Effector memory CD4-positive, alpha-beta T cell (primary cell): ENCODE measurements around the gene MTA1.

ENCODE experiments used
- DNase-seq, 3 donors: peaks; one replicate each; pipeline ENCODE4 v3.0.0-alpha.2; 2020
- H3K27ac ChIP-seq: 2 replicates; pipeline ENCODE4 v1.7.0; 2013; ENCODE audit warnings: mild to moderate bottlenecking, low read length, moderate library complexity; ENCODE audit not compliant: insufficient read depth, poor library complexity, severe bottlenecking
- H3K27me3 ChIP-seq: replicated peaks from 2 replicates; pipeline ENCODE4 v1.7.0; 2013; ENCODE audit warnings: mild to moderate bottlenecking, low read length; ENCODE audit not compliant: insufficient read depth, control insufficient read depth, poor library complexity, severe bottlenecking
- H3K36me3 ChIP-seq: 2 replicates; pipeline ENCODE4 v1.7.0; 2013; ENCODE audit warnings: mild to moderate bottlenecking, low read length, moderate library complexity; ENCODE audit not compliant: control insufficient read depth, insufficient read depth
- H3K4me1 ChIP-seq: 2 replicates; pipeline ENCODE4 v1.7.0; 2013; ENCODE audit warnings: low read length, mild to moderate bottlenecking; ENCODE audit not compliant: control insufficient read depth, insufficient read depth, poor library complexity, severe bottlenecking
- H3K4me3 ChIP-seq: 2 replicates; pipeline ENCODE4 v1.7.0; 2013; ENCODE audit warnings: low read length, low read depth, mild to moderate bottlenecking; ENCODE audit not compliant: insufficient read depth, poor library complexity, severe bottlenecking
- H3K9me3 ChIP-seq: 2 replicates; pipeline ENCODE4 v1.7.0; 2013; ENCODE audit warnings: mild to moderate bottlenecking, low read length, moderate library complexity; ENCODE audit not compliant: control insufficient read depth

MTA1 gene

DNA sequence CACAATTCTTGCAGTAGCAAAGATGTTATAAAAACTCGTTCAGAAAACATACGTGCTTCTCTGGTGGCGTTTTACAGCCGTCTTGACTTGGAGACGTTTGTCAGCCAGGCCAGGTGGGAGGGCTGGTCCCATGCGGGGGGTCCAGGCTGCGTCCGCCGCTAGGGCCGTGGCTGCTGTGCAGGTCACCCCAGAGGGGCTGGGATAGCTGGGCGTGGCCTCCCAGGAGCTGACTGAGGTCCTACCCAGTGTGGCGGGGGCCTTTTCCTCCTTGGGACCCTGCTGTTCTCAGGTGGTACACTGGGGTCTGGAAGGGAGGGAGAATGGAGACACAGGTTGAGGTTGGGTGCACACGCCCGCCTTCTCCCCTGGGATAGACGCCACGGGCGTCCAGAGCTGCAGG is 25.2 kb downstream of the MTA1 start:
- DNase-seq: no peak
- no peak overlapping the region for H3K4me3 ChIP-seq
- no peaks in the 10 kb centered on the region for H3K9me3 ChIP-seq

DNA sequence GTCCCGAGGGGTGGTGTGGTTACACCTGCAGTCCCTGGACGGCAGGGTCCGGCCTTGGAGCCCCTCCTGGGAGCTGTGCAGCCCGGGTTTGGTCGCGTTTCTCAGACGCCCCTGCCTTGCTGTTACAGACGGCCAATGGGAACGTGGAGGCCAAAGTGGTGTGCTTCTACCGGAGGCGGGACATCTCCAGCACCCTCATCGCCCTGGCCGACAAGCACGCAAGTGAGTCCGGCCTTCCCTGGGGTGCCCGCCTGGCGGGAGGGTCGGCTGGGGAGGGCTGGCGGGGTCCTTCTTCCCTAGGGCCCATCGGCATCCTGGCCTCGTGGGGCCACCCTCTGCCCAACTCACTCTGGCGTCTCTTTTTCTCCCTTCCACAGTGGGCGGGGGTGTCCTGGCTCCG is 25.7 kb downstream of the MTA1 start:
- no peak overlapping the region for H3K4me3 ChIP-seq
- no peaks in the 10 kb centered on the region for H3K4me1 ChIP-seq
- H3K9me3 ChIP-seq: no peaks in the 10 kb centered on the region
- no peak overlapping the region for H3K27ac ChIP-seq
- no peak for DNase-seq
- peaks cover 6% of the 10 kb centered on the region for H3K36me3 ChIP-seq
- no peaks in the 10 kb centered on the region for H3K27me3 ChIP-seq

More for the DNA sequence above, 25.2 kb downstream of the MTA1 start:
- H3K27ac ChIP-seq: no peak overlapping the region
- no peaks in the 10 kb centered on the region for H3K4me1 ChIP-seq
- no peaks in the 10 kb centered on the region for H3K27me3 ChIP-seq
- H3K36me3 ChIP-seq: peaks cover 3% of the 10 kb centered on the region

DNA sequence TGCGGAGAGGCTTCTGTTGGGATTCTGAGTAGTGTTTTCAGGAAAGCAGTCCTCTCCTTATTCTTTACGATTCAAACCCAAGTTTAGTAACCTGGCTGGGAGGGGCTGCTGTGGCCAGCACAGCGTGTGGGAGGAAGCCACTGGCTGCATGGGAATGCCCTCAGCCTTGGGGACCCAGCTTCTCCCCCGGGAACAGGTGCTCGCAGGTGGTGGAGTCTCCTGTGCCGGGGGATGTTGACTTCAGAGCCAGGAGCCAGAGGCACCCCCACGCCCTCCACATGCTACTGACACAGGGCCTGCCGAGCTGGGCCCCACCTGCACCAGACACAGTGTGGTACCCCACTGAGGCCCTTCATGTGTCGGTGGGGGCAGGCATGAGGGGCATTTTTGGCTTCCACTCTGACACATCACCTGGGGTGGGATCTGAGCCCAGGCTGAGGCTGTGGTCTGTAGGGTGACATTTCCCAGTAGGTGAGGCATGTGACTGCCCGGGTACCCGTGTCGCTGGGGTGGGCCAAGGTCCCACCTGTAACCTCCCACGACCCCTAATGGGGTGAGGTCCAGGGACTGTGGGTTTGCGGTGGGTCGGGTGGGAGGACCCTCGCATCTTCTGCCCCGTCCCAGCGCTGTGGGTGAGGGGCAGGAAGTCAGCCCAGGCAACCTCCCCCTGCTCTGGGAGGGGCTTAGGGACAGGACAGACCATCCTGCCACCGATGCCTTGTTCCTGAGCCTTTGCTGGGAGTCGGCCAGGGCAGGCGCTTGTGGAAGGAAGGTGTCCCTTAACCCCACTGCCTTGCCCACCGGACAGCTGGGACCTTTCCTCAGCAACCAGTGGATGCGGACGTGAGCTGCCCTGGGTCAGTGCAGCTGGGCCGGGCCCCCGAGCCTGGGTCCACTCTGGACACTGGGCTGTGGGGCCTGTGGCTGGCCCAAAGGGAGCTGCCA is 26.5 kb downstream of the MTA1 start:
- no peak for DNase-seq
- H3K9me3 ChIP-seq: no peaks in the 10 kb centered on the region
- peaks cover 15% of the 10 kb centered on the region for H3K36me3 ChIP-seq
- H3K27me3 ChIP-seq: no peaks in the 10 kb centered on the region
- no peaks in the 10 kb centered on the region for H3K4me1 ChIP-seq
- H3K4me3 ChIP-seq: no peak overlapping the region
- no peak overlapping the region for H3K27ac ChIP-seq

DNA sequence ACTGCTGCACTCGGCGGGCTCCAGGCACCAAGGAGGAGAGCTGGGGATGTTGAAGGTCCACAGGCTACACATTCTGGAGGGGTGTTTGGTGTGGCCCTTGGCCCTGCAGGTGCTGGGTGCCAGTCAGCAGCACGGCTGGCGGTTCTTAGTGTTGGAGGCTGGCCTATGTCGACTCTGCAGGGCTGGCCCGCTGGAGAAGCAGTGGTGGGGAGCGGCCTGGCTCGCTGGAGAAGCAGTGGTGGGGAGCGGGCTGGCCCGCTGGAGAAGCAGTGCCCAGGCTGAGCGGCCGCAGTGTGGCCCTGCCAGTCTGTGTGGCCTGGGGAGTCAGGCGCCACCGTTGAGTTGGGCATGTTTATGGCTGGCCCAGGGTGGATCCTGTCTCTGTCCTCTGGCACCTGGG is 27.3 kb downstream of the MTA1 start:
- H3K27me3 ChIP-seq: no peaks in the 10 kb centered on the region
- no peak for DNase-seq
- no peak overlapping the region for H3K4me3 ChIP-seq
- no peaks in the 10 kb centered on the region for H3K9me3 ChIP-seq
- peaks cover 17% of the 10 kb centered on the region for H3K36me3 ChIP-seq
- no peaks in the 10 kb centered on the region for H3K4me1 ChIP-seq
- H3K27ac ChIP-seq: no peak overlapping the region

DNA sequence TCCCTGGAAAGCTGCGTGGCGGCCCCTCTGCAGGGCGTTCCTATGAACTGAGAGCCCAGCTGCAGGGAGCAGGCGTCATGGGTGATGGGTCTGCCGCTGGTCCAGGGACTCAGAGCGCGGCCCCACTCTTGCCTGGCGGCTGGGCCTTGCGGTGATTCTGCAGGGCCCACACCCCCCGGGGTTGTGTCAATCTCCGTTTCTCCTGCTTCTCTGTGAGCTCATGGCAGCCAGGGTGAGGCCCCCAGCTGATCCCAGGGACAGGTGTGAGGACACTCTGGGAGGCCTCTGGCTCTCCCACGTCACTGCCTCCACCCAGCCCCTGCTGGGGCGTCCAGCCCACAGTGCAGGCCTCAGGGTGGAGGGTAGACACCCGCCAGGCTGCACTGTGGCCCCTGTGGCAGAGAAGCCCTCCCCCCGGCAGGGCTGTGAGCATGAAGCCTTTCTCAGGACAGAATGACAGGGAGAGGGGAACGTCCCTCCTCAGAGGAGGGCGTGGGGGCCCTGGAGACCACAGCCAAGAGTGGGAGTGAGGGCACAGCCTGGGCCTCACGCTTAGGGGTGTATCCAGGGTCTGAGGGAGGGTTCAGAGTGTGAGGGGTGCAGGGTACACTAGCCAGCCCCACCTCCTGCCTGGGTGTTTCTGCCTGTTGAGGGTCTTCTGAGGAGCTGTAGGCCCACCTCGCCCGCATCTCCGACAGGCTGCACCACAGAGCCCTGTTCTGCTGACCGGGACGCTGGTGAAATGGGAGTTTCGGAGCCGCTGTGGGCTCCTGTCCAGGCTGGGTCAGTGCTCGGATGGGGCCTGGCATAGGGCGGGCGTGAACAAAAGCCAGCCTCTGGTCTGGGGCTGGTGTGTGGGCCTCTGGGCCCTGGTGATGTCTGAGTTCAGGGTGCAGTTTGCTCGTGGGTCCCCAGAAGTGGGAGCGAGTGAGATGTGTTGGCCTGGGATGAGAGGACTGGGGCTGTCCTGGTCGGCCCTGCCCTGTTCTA is 28.3 kb downstream of the MTA1 start:
- DNase-seq: no peak
- no peak overlapping the region for H3K27ac ChIP-seq
- H3K4me1 ChIP-seq: no peaks in the 10 kb centered on the region
- no peaks in the 10 kb centered on the region for H3K27me3 ChIP-seq
- H3K36me3 ChIP-seq: peaks cover 18% of the 10 kb centered on the region
- no peak overlapping the region for H3K4me3 ChIP-seq
- no peaks in the 10 kb centered on the region for H3K9me3 ChIP-seq

DNA sequence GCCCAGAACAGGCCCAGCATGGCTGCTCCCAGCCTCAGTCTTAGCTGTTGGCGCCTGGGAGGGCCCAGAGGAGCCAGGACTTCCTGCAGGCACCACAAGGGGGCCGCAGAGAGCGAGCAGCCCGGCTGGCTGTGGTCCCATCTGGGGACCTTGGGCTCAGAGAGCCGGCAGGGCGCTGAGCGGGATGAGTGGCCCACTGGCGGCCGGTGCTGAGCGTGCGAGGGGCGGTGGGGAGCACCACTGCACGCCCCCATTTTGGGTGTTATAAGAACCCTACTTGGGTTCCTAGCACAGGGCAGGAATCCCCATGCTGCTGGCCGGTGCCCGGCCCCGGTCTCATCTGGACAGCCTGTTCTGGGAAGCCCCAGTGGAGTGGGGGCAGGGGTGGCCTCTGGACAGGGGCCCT is 29.1 kb downstream of the MTA1 start:
- H3K27ac ChIP-seq: no peak overlapping the region
- no peaks in the 10 kb centered on the region for H3K27me3 ChIP-seq
- H3K4me1 ChIP-seq: no peaks in the 10 kb centered on the region
- no peak overlapping the region for H3K4me3 ChIP-seq
- peaks cover 18% of the 10 kb centered on the region for H3K36me3 ChIP-seq
- DNase-seq: peak; percentile 47 to 55 (median 52)
- no peaks in the 10 kb centered on the region for H3K9me3 ChIP-seq

DNA sequence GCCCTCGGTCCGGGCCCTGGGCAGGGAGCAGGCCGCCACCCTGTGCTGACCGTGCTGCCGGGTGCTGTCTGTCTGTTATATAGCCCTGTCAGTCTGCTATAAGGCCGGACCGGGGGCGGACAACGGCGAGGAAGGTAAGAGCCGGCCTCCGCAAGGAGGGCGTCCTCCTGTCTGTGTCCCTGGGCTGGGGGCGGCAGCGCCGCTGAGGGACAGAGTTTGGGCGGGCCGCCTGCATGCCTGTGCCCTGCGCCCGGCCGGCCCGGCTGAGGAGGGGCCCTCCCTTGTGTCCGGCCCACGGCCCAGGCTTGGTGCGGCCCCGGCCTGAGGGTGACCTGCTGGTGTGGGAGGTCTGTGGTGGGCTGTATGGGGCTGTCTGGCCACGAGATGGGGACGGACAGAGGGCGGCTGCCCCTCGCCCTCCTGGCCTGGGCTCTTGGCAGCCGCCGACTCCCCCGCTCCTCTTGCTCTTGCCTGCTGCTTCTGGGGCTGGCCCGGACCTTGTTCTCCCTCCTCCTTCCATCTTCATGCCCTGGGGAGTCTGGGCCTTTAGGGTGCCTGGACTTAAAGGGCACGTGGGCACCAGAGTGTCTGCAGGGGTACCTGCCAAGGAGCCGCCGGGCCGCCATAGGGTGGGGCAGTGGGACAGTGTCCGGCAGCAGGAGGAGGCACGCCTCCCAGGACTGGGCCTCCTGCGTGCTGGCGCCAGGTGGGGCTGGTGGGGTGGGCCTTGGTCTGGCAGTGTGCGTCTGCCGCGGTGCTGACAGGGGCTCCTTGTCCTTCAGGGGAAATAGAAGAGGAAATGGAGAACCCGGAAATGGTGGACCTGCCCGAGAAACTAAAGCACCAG is 29.9 kb downstream of the MTA1 start:
- Histone ChIP-seq H3K27ac (no peak overlapping the region), H3K4me1 (no peaks in the 10 kb centered on the region), H3K4me3 (no peak overlapping the region), H3K27me3 (no peaks in the 10 kb centered on the region), H3K36me3 (peaks cover 18% of the 10 kb centered on the region), H3K9me3 (no peaks in the 10 kb centered on the region)
- DNase-seq: no peak

DNA sequence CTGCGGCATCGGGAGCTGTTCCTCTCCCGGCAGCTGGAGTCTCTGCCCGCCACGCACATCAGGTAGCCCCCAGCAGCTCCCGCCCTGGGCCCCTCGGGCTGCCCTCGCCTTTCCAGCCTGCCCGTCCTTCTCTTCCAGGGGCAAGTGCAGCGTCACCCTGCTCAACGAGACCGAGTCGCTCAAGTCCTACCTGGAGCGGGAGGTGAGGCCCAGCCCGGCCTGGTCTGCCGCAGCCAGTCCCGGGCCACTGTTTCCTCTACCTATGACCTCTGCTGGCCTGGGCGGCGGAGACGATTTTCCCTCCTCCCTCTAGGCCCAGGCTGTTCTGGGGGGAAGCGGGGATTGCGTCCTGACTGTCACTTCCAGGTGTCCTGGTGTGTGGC is 30.5 kb downstream of the MTA1 start:
- DNase-seq: no peak
- Histone ChIP-seq H3K4me3 (no peak overlapping the region), H3K36me3 (peaks cover 21% of the 10 kb centered on the region), H3K27ac (no peak overlapping the region), H3K9me3 (no peaks in the 10 kb centered on the region), H3K4me1 (no peaks in the 10 kb centered on the region), H3K27me3 (no peaks in the 10 kb centered on the region)

DNA sequence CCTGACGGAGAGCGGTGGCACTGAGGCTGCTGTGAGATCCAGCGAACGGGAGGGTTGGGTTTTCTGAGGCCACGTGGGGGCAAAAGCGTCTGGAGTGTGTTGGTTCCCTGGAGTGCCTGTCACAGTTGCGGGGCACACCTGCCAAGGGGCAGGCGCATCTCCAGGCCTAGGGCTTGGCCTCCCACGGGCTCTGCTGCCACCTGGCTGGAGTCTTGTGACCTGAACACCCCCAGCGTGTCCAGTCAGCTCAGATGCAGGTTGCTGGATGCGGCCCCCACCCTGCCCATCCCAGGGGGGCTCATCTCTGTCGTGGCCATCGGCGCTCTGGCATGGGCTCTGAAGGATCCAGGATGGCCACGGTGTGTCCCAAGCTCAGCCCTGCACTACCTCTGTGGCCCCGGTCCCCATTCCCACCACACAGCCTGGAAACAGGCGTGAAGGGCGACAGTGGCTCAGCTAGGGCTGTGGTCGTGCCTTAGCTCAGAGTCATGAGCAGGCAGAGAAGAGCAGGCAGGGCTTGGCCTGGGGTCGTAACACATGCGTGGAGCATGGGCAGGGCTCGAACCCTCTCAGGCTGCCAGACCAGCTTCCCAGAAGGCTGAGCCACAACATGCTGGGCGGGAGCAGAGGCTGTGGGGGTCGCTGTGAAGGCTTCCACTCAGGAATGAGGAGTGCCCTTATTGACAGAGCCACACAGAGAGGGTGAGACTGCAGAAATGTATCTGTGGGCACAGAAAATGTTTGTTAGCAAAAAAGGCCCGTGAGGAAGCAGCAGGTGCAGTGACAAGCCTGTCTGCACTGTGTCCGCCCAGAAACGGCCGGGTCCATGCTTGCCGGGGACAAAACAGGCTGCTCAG is 31.5 kb downstream of the MTA1 start:
- H3K4me1 ChIP-seq: no peaks in the 10 kb centered on the region

More for the DNA sequence above, 31.5 kb downstream of the MTA1 start:
- Histone ChIP-seq H3K27ac (no peak overlapping the region), H3K4me3 (no peak overlapping the region), H3K36me3 (peaks cover 31% of the 10 kb centered on the region), H3K27me3 (no peaks in the 10 kb centered on the region), H3K9me3 (no peaks in the 10 kb centered on the region)
- DNase-seq: no peak
